Activated naive CD8-positive, alpha-beta T cell treated with anti-CD3 and anti-CD28 coated beads for 36 hours (primary cell): ENCODE results near the gene NUBPL. TPM values are rescaled to one million over a fixed set of nuclear protein-coding genes. Genes with fewer than 3 reads are reported as not detected.
"Not testable (repeated sequence)": the region's sequence is repeated elsewhere in the genome, so short reads cannot be mapped to it uniquely, and the experiment has no call there.

Experiments used
- DNase-seq: peaks from one replicate; pipeline ENCODE4 v3.0.0; 2021
- H3K27ac Mint-ChIP-seq: one replicate; pipeline ENCODE4 v1.8.0; 2022; ENCODE audit warnings: mild to moderate bottlenecking, moderate library complexity, mixed read lengths
- H3K27me3 Mint-ChIP-seq: one replicate; pipeline ENCODE4 v1.8.0; 2022; ENCODE audit warnings: mild to moderate bottlenecking, mixed read lengths
- H3K36me3 Mint-ChIP-seq: one replicate; pipeline ENCODE4 v1.8.0; 2021; ENCODE audit warnings: mild to moderate bottlenecking, mixed read lengths
- H3K4me1 Mint-ChIP-seq: one replicate; pipeline ENCODE4 v1.8.0; 2021; ENCODE audit warnings: mixed read lengths
- H3K4me3 Mint-ChIP-seq: one replicate; pipeline ENCODE4 v1.8.0; 2022; ENCODE audit warnings: mild to moderate bottlenecking, moderate library complexity, mixed read lengths
- H3K9me3 Mint-ChIP-seq: one replicate; pipeline ENCODE4 v1.8.0; 2022; ENCODE audit warnings: mixed read lengths
- total RNA-seq, 2 experiments: library from RNA; stranded (reverse); gene quantifications; one replicate each; pipeline ENCODE4 v1.2.3, GENCODE V29; 2021

Gene NUBPL
- total RNA-seq, 2 experiments from 2014 or later, result 9.5 to 12.3 TPM

- DNase-seq, result no peak
- Mint-ChIP-seq H3K4me3 (no peak overlapping the region), H3K27ac (no peak overlapping the region), H3K9me3 (peaks cover 23% of the 10 kb centered on the region), H3K4me1 (no peaks in the 10 kb centered on the region), H3K36me3 (peaks cover 36% of the 10 kb centered on the region), H3K27me3 (no peaks in the 10 kb centered on the region)
These were observed 258.1 kb downstream of the NUBPL start for GRCh38 chr14:31819281-31819680.

- no peak overlapping the region for H3K27ac Mint-ChIP-seq
- H3K4me3 Mint-ChIP-seq, result no peak overlapping the region
- DNase-seq, result no peak
- no peaks in the 10 kb centered on the region for H3K9me3 Mint-ChIP-seq
- H3K27me3 Mint-ChIP-seq, result no peaks in the 10 kb centered on the region
- H3K4me1 Mint-ChIP-seq, result no peaks in the 10 kb centered on the region
- peaks cover 5% of the 10 kb centered on the region for H3K36me3 Mint-ChIP-seq
These were observed 264.3 kb downstream of the NUBPL start for GRCh38 chr14:31825459-31825858.

DNA sequence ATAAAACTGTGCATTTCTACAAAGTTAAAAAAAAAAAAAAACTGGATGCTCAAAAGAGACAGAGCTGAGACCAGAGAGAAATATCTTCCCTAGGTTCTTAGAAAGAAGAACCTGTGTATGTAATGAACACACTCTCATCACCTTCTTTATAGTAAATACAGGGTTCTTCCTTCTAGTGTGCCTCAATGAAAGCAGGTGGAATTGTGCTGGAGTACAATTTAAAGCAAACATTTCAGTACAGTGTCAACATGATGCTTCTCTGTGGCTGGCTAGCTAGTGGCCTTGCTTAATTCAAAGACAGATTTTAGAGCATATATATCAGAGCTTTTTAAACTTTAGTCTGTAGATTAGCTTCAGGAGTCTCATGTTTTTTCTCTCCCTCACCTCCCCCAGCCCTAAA is 266.1 kb downstream of the NUBPL start:
- Mint-ChIP-seq H3K27me3 (no peaks in the 10 kb centered on the region), H3K4me3 (no peak overlapping the region), H3K9me3 (no peaks in the 10 kb centered on the region), H3K27ac (no peak overlapping the region), H3K4me1 (no peaks in the 10 kb centered on the region), H3K36me3 (peaks cover 9% of the 10 kb centered on the region)
- DNase-seq, result no peak

DNA sequence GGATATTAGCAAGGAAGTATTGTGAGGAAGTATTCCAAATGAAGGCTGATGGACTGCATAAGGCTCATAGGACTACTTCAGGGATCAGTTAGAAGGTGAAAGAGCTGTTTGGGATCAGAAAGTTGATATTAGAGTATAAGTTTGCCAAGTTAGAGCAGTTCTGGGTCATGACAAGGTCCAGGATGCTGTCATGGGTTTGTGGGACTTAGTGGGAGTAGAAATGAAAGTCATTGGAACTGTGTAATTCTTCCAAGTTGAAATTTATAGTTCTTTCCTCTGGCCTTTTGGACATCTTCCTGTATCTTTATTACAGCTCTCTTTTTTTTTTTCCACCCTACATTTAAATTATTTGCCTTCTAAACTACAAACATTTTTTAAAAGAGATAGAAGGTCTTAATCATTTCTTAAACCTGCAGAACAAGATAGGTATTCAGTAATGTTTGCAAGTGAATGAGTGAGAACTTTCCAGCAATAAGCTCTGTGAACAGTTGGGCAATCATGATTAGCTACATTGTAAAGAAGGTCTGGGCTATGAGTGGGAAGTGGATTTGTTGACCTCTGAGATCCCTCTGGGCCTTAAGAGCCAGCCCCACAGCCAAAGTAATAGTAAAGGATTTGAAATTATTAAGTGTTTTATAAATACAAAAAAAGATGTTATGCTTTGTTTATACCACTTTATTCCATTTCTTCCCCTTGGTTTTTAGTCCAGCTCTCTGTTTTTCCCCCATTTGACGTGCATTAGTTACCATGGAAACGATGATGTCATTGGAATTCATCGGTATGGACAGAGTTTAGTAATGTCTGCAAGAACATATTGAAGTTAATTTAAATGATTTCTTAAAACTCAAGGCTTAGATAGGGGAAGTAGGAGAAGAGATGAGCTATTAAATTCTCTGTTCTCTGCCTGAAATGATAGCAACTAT is 268.0 kb downstream of the NUBPL start:
- Mint-ChIP-seq H3K27me3 (no peaks in the 10 kb centered on the region), H3K4me1 (no peaks in the 10 kb centered on the region), H3K9me3 (no peaks in the 10 kb centered on the region), H3K36me3 (peaks cover 9% of the 10 kb centered on the region), H3K4me3 (no peak overlapping the region), H3K27ac (no peak overlapping the region)
- no peak for DNase-seq

DNA sequence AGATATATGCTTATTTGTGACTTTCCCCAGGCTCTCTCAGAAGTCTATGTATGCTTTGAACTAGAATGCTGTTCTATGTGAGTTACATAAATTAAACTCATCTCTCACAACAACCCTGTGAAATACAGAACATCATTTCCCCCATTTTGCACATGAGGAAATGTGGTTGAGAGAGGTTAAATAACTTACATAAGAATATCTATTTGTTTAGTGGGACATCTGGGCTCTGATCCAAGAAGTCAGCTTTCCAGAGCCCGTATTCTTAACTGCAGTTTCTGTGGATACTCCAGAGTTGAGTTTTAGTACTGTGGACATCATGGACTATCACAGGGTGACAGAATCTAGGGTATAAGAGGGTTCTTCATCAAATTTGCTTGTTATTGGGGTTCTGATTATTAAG is 273.4 kb downstream of the NUBPL start:
- H3K36me3 Mint-ChIP-seq, result peaks cover 15% of the 10 kb centered on the region
- DNase-seq, result no peak
- no peaks in the 10 kb centered on the region for H3K27me3 Mint-ChIP-seq
- no peaks in the 10 kb centered on the region for H3K4me1 Mint-ChIP-seq
- no peak overlapping the region for H3K4me3 Mint-ChIP-seq
- H3K9me3 Mint-ChIP-seq, result no peaks in the 10 kb centered on the region
- no peak overlapping the region for H3K27ac Mint-ChIP-seq

DNA sequence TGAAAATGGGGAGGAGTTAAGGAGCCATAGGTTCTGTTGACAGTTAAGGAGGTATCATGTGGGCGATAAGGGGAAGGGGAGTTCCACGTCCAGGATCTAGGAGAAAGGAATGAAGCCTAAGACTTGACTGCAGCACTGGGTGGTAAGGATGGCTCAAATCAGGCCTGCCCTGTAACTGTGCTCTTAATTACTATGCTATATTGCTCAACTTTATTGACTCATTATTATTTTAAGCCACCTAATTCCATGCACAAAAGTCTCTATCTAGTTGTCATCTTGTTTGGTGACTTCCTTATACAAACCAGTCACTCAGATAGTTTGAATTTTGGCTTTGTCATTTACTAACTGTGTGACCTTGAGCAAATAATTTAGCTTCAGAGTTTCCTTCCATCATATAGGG is 273.8 kb downstream of the NUBPL start:
- no peak overlapping the region for H3K4me3 Mint-ChIP-seq
- no peaks in the 10 kb centered on the region for H3K27me3 Mint-ChIP-seq
- H3K4me1 Mint-ChIP-seq, result no peaks in the 10 kb centered on the region
- DNase-seq, result no peak
- no peak overlapping the region for H3K27ac Mint-ChIP-seq
- peaks cover 20% of the 10 kb centered on the region for H3K36me3 Mint-ChIP-seq
- H3K9me3 Mint-ChIP-seq, result peaks cover 2% of the 10 kb centered on the region

- Mint-ChIP-seq H3K36me3 (peaks cover 17% of the 10 kb centered on the region), H3K27me3 (no peaks in the 10 kb centered on the region), H3K4me1 (no peaks in the 10 kb centered on the region), H3K9me3 (peaks cover 4% of the 10 kb centered on the region), H3K27ac (no peak overlapping the region), H3K4me3 (no peak overlapping the region)
- DNase-seq, result no peak
These were observed 275.8 kb downstream of the NUBPL start for GRCh38 chr14:31837031-31837430.

DNA sequence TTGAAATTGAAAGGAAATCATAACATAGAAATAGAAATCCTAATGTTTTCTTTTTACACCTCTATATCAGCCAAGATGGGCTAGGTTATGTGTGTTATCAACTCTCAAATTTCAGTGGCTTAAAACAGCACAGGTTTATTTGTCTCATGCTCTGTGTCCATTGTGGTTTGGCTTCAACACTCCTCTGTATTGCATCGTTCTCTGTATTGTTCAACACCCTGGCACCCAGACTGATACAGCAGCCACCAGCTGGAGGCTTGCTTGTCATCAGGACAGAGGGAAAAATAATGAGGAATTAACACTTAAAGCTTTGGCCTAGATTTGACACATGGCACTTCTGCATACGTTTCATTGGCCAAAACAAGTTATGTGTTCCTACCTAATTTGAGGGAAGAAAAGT is 281.7 kb downstream of the NUBPL start:
- no peaks in the 10 kb centered on the region for H3K4me1 Mint-ChIP-seq
- no peak for DNase-seq
- peaks cover 26% of the 10 kb centered on the region for H3K36me3 Mint-ChIP-seq
- H3K27ac Mint-ChIP-seq, result no peak overlapping the region
- H3K9me3 Mint-ChIP-seq, result peaks cover 4% of the 10 kb centered on the region
- no peak overlapping the region for H3K4me3 Mint-ChIP-seq
- H3K27me3 Mint-ChIP-seq, result no peaks in the 10 kb centered on the region

GRCh38 chr14:31843361-31844091 is 282.3 kb downstream of the NUBPL start:
- Mint-ChIP-seq H3K9me3 (peaks cover 4% of the 10 kb centered on the region), H3K27me3 (no peaks in the 10 kb centered on the region), H3K4me1 (no peaks in the 10 kb centered on the region), H3K4me3 (no peak overlapping the region), H3K36me3 (peaks cover 26% of the 10 kb centered on the region), H3K27ac (no peak overlapping the region)
- DNase-seq, result no peak

GRCh38 chr14:31854508-31855075 is 293.4 kb downstream of the NUBPL start:
- H3K9me3 Mint-ChIP-seq, result peaks cover 15% of the 10 kb centered on the region
- DNase-seq, result no peak
- H3K27ac Mint-ChIP-seq, result no peak overlapping the region
- peaks cover 68% of the 10 kb centered on the region for H3K36me3 Mint-ChIP-seq
- H3K4me3 Mint-ChIP-seq, result no peak overlapping the region
- no peaks in the 10 kb centered on the region for H3K27me3 Mint-ChIP-seq
- H3K4me1 Mint-ChIP-seq, result no peaks in the 10 kb centered on the region

- Mint-ChIP-seq H3K36me3 (peaks cover 70% of the 10 kb centered on the region), H3K27ac (no peak overlapping the region)
These were observed 294.1 kb downstream of the NUBPL start for GRCh38 chr14:31855262-31855661.

GRCh38 chr14:31856003-31856402 is 294.8 kb downstream of the NUBPL start:
- Mint-ChIP-seq H3K36me3 (peaks cover 70% of the 10 kb centered on the region), H3K9me3 (peaks cover 15% of the 10 kb centered on the region)
- not testable (repeated sequence) for H3K4me1 Mint-ChIP-seq, DNase-seq, H3K27ac Mint-ChIP-seq, H3K27me3 Mint-ChIP-seq, H3K4me3 Mint-ChIP-seq

More at GRCh38 chr14:31855262-31855661, 294.1 kb downstream of the NUBPL start:
- no peaks in the 10 kb centered on the region for H3K27me3 Mint-ChIP-seq
- no peak for DNase-seq
- H3K4me1 Mint-ChIP-seq, result no peaks in the 10 kb centered on the region
- H3K4me3 Mint-ChIP-seq, result no peak overlapping the region
- H3K9me3 Mint-ChIP-seq, result peaks cover 15% of the 10 kb centered on the region

GRCh38 chr14:31858868-31859267 is 297.7 kb downstream of the NUBPL start:
- Mint-ChIP-seq H3K27me3 (no peaks in the 10 kb centered on the region), H3K36me3 (peaks cover 59% of the 10 kb centered on the region), H3K27ac (no peak overlapping the region), H3K4me1 (no peaks in the 10 kb centered on the region), H3K9me3 (peaks cover 32% of the 10 kb centered on the region), H3K4me3 (no peak overlapping the region)
- DNase-seq, result no peak

- no peak overlapping the region for H3K4me3 Mint-ChIP-seq
- no peak for DNase-seq
- peaks cover 13% of the 10 kb centered on the region for H3K36me3 Mint-ChIP-seq
- no peaks in the 10 kb centered on the region for H3K4me1 Mint-ChIP-seq
- H3K9me3 Mint-ChIP-seq, result peaks cover 61% of the 10 kb centered on the region
- no peak overlapping the region for H3K27ac Mint-ChIP-seq
- no peaks in the 10 kb centered on the region for H3K27me3 Mint-ChIP-seq
These were observed 304.0 kb downstream of the NUBPL start for GRCh38 chr14:31864937-31865855.
